Naive thymus-derived CD4-positive, alpha-beta T cell (primary cell): ENCODE data around the gene F13A1. TPM values are rescaled to one million over a fixed set of nuclear protein-coding genes. Genes with fewer than 3 reads are reported as not detected.

Experiments used
- ATAC-seq: fragments of 150-1000 bp; cut with Tn5 transposase; 2 replicates; pipeline ENCODE4 v1.10.0; 2021; ENCODE audit warnings: mild to moderate bottlenecking, moderate library complexity
- CTCF ChIA-PET: fragments of 350-600 bp; sonication (Branson Sonifier 250); formaldehyde crosslinking; loops from one replicate; lab custom pipeline; 2021; ENCODE audit warnings: antibody characterized with exemption; lab: Charles Lee
- POLR2A ChIA-PET: fragments of 350-600 bp; sonication (Branson Sonifier 250); formaldehyde crosslinking; loops from one replicate; lab custom pipeline; 2021; ENCODE audit warnings: antibody characterized with exemption, inconsistent platforms; lab: Charles Lee
- DNase-seq, 9 donors: peaks; one replicate each; pipeline versions ENCODE4 v3.0.0 to v3.0.0-alpha.2; 2020 to 2022; ENCODE audit warnings: mixed read lengths in 1 of 9
- H3K27ac ChIP-seq: one replicate; pipeline ENCODE4 v1.7.0; 2013; ENCODE audit warnings: mild to moderate bottlenecking, low read depth, low read length, moderate library complexity
- H3K27me3 ChIP-seq, 2 donors: one replicate each; pipeline ENCODE4 v1.7.0; 2013; ENCODE audit warnings: low read length in 2 of 2, mild to moderate bottlenecking in 2 of 2, moderate library complexity in 2 of 2; ENCODE audit not compliant: control insufficient read depth in 2 of 2, insufficient read depth in 2 of 2
- H3K36me3 ChIP-seq, 3 experiments: 1 replicate in 2 of 3; 2 replicates in 1 of 3; pipeline ENCODE4 v1.7.0; 2013; ENCODE audit warnings: low read length in 3 of 3, mild to moderate bottlenecking in 3 of 3, moderate library complexity in 1 of 3; ENCODE audit not compliant: insufficient read depth in 3 of 3, control insufficient read depth in 2 of 3
- H3K4me1 ChIP-seq, 2 donors: one replicate each; pipeline ENCODE4 v1.7.0; 2013; ENCODE audit warnings: low read length in 2 of 2, mild to moderate bottlenecking in 2 of 2, moderate library complexity in 1 of 2; ENCODE audit not compliant: control insufficient read depth in 2 of 2, insufficient read depth in 2 of 2
- H3K4me3 ChIP-seq: 2 replicates; pipeline ENCODE4 v1.7.0; 2013; ENCODE audit warnings: mild to moderate bottlenecking, low read length
- H3K9me3 ChIP-seq, 3 experiments: 1 replicate in 2 of 3; 2 replicates in 1 of 3; pipeline ENCODE4 v1.7.0; 2013; ENCODE audit warnings: low read length in 3 of 3; ENCODE audit not compliant: control insufficient read depth in 2 of 3
- H3K27ac Mint-ChIP-seq, 9 donors: one replicate each; pipeline ENCODE4 v1.8.0; 2020 to 2022; ENCODE audit warnings: mixed read lengths in 9 of 9, mild to moderate bottlenecking in 8 of 9, moderate library complexity in 5 of 9, inconsistent platforms in 2 of 9
- H3K27me3 Mint-ChIP-seq, 5 donors: one replicate each; pipeline ENCODE4 v1.8.0; 2021 to 2022; ENCODE audit warnings: mixed read lengths in 5 of 5, mild to moderate bottlenecking in 1 of 5
- H3K36me3 Mint-ChIP-seq, 5 donors: one replicate each; pipeline ENCODE4 v1.8.0; 2020 to 2022; ENCODE audit warnings: mixed read lengths in 5 of 5, mild to moderate bottlenecking in 3 of 5, inconsistent platforms in 1 of 5
- H3K4me1 Mint-ChIP-seq, 7 donors: one replicate each; pipeline ENCODE4 v1.8.0; 2020 to 2022; ENCODE audit warnings: mixed read lengths in 7 of 7, mild to moderate bottlenecking in 3 of 7, inconsistent platforms in 1 of 7
- H3K4me3 Mint-ChIP-seq, 10 donors: one replicate each; pipeline ENCODE4 v1.8.0; 2020 to 2022; ENCODE audit warnings: mild to moderate bottlenecking in 10 of 10, mixed read lengths in 10 of 10, moderate library complexity in 6 of 10, inconsistent platforms in 2 of 10
- H3K9me3 Mint-ChIP-seq, 11 donors: one replicate each; pipeline ENCODE4 v1.8.0; 2020 to 2022; ENCODE audit warnings: mixed read lengths in 11 of 11, mild to moderate bottlenecking in 4 of 11, inconsistent platforms in 1 of 11, moderate library complexity in 1 of 11
- intact Hi-C, 2 donors: fragments of 100-400 bp; cut with micrococcal nuclease; formaldehyde crosslinking; loops; one replicate each; pipeline ENCODE4 v1.15.1; 2023
- polyA plus RNA-seq, 2 donors: library from polyadenylated mRNA; unstranded; fragments of 300-500 nt; fragmentation: Illumina TruSeq; gene quantifications; one replicate each; pipeline ENCODE4 v1.2.3, GENCODE V29; 2021
- total RNA-seq, 6 experiments: library from RNA in 5 of 6; stranded (reverse) in 5 of 6; gene quantifications; 1 replicate in 5 of 6; 2 replicates in 1 of 6; pipeline ENCODE4 v1.2.3 and lab custom pipeline; 2021 to 2026

Gene F13A1
- total and polyA plus RNA-seq, 7 experiments from 2014 or later = 0.04 to 42.2 (median 3.0) TPM; not detected in 1

- CTCF ChIA-PET = no interaction called here
- H3K27ac Mint-ChIP-seq = no peak overlapping the region
- no peak overlapping the region for H3K27ac ChIP-seq
- POLR2A ChIA-PET = no interaction called here
- H3K27me3 ChIP-seq = no peaks in the 10 kb centered on the region
- H3K9me3 Mint-ChIP-seq = no peaks in the 10 kb centered on the region
- H3K4me3 Mint-ChIP-seq = no peak overlapping the region
- no peaks in the 10 kb centered on the region for H3K4me1 ChIP-seq
- H3K36me3 ChIP-seq = no peaks in the 10 kb centered on the region
- DNase-seq (no peak), ATAC-seq (no peak)
- no peaks in the 10 kb centered on the region for H3K36me3 Mint-ChIP-seq
- H3K4me1 Mint-ChIP-seq = peaks cover 0 to 2% (median 0%) of the 10 kb centered on the region in 7 donors
- no peaks in the 10 kb centered on the region for H3K9me3 ChIP-seq
- intact Hi-C loops = no loop called here
- H3K27me3 Mint-ChIP-seq = peaks cover 21 to 56% (median 44%) of the 10 kb centered on the region in 5 donors
- no peak overlapping the region for H3K4me3 ChIP-seq
These were observed 68.7 kb downstream of the F13A1 start for GRCh38 chr6:6251555-6252280.

DNA sequence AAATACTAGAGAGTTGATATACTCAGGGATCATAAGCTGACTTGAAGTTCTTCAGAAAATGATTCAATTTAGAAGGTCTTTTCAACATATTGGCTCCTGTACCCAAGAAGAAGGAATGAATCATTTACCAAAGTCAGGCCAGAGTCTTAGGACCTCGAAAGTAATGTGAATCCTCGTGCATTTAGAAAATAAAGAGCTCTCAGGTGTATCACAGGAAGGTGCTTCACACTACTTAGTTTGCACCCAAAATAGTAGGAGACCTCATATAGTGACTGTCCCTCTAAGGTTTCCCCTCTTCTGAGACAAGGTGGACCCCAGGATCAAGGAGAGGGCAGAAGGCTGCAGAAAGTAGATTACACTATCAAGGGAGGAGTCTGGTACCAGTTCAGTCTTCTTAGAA is 71.8 kb downstream of the F13A1 start:
- ATAC-seq (no peak), DNase-seq (no peak)
- H3K27ac ChIP-seq = no peak overlapping the region
- Mint-ChIP-seq H3K9me3 (no peaks in the 10 kb centered on the region), H3K27me3 (peaks cover 15 to 53% (median 39%) of the 10 kb centered on the region in 5 donors), H3K4me3 (no peak overlapping the region), H3K4me1 (peaks cover 0 to 3% (median 0%) of the 10 kb centered on the region in 7 donors), H3K36me3 (no peaks in the 10 kb centered on the region), H3K27ac (no peak overlapping the region)
- no peaks in the 10 kb centered on the region for H3K36me3 ChIP-seq
- ChIA-PET POLR2A (no interaction called here), CTCF (no interaction called here)
- H3K4me3 ChIP-seq = no peak overlapping the region
- no peaks in the 10 kb centered on the region for H3K4me1 ChIP-seq
- no peaks in the 10 kb centered on the region for H3K9me3 ChIP-seq
- H3K27me3 ChIP-seq = no peaks in the 10 kb centered on the region
- intact Hi-C loops = no loop called here

DNA sequence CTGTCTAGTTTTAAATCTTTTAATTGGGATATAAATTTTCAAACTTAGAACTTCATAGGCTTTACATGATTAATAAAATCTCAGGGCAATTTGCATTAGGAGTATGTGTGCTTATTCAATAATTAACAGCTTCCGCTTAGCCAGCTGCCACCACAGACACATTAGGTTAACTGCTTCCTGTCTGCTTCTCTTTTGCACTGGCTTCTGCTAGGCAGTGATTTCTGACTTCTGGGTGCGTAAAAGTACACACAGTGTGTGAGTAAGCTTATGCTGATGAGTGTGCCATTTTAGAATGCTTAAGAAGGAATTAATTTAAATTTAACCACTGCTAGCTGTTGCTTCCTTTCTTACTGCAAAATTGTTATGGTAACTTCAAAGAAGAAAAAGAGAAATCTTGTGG is 73.9 kb downstream of the F13A1 start:
- peak overlapping the region in 1 of 9 donors; percentile 9 for H3K27ac Mint-ChIP-seq
- H3K27me3 ChIP-seq = no peaks in the 10 kb centered on the region
- H3K4me3 Mint-ChIP-seq = no peak overlapping the region
- ChIA-PET POLR2A (no interaction called here), CTCF (no interaction called here)
- intact Hi-C loops = no loop called here
- H3K9me3 Mint-ChIP-seq = peaks cover 0 to 4% (median 0%) of the 10 kb centered on the region in 11 donors
- no peaks in the 10 kb centered on the region for H3K9me3 ChIP-seq
- H3K4me1 ChIP-seq = no peaks in the 10 kb centered on the region
- no peak overlapping the region for H3K4me3 ChIP-seq
- DNase-seq (no peak), ATAC-seq (no peak)
- H3K27me3 Mint-ChIP-seq = peaks cover 11 to 60% (median 38%) of the 10 kb centered on the region in 5 donors
- peaks cover 0 to 3% (median 0%) of the 10 kb centered on the region in 7 donors for H3K4me1 Mint-ChIP-seq
- no peaks in the 10 kb centered on the region for H3K36me3 ChIP-seq
- no peak overlapping the region for H3K27ac ChIP-seq
- H3K36me3 Mint-ChIP-seq = no peaks in the 10 kb centered on the region

- H3K9me3 Mint-ChIP-seq = peaks cover 0 to 4% (median 0%) of the 10 kb centered on the region in 11 donors
- ATAC-seq = no peak
- H3K4me1 Mint-ChIP-seq = peaks cover 0 to 3% (median 0%) of the 10 kb centered on the region in 7 donors
These were observed 75.8 kb downstream of the F13A1 start for GRCh38 chr6:6244624-6245023.

GRCh38 chr6:6243846-6244245 is 76.6 kb downstream of the F13A1 start:
- no peaks in the 10 kb centered on the region for H3K36me3 Mint-ChIP-seq
- ChIA-PET CTCF (no interaction called here), POLR2A (no interaction called here)
- peaks cover 0 to 4% (median 0%) of the 10 kb centered on the region in 11 donors for H3K9me3 Mint-ChIP-seq
- peaks cover 8 to 50% (median 23%) of the 10 kb centered on the region in 5 donors for H3K27me3 Mint-ChIP-seq
- intact Hi-C loops = no loop called here
- no peak overlapping the region for H3K27ac ChIP-seq
- H3K4me1 ChIP-seq = no peaks in the 10 kb centered on the region
- no peak overlapping the region for H3K4me3 ChIP-seq
- no peak overlapping the region for H3K4me3 Mint-ChIP-seq
- no peaks in the 10 kb centered on the region for H3K36me3 ChIP-seq
- H3K27ac Mint-ChIP-seq = peak overlapping the region in 1 of 9 donors; percentile 17
- peaks cover 0 to 3% (median 0%) of the 10 kb centered on the region in 7 donors for H3K4me1 Mint-ChIP-seq
- H3K9me3 ChIP-seq = no peaks in the 10 kb centered on the region
- DNase-seq (no peak), ATAC-seq (no peak)
- H3K27me3 ChIP-seq = no peaks in the 10 kb centered on the region

More at GRCh38 chr6:6244624-6245023, 75.8 kb downstream of the F13A1 start:
- POLR2A ChIA-PET = no interaction called here
- DNase-seq = no peak
- no peak overlapping the region for H3K4me3 Mint-ChIP-seq
- Histone ChIP-seq H3K4me1 (no peaks in the 10 kb centered on the region), H3K27me3 (no peaks in the 10 kb centered on the region), H3K36me3 (no peaks in the 10 kb centered on the region), H3K4me3 (no peak overlapping the region), H3K27ac (no peak overlapping the region), H3K9me3 (no peaks in the 10 kb centered on the region)
- H3K36me3 Mint-ChIP-seq = no peaks in the 10 kb centered on the region
- CTCF ChIA-PET = no interaction called here
- no peak overlapping the region for H3K27ac Mint-ChIP-seq
- H3K27me3 Mint-ChIP-seq = peaks cover 8 to 50% (median 24%) of the 10 kb centered on the region in 5 donors
- intact Hi-C loops = no loop called here

- H3K27ac Mint-ChIP-seq = no peak overlapping the region
- Histone ChIP-seq H3K36me3 (no peaks in the 10 kb centered on the region), H3K27ac (no peak overlapping the region), H3K4me3 (no peak overlapping the region), H3K27me3 (no peaks in the 10 kb centered on the region), H3K4me1 (no peaks in the 10 kb centered on the region), H3K9me3 (no peaks in the 10 kb centered on the region)
- ChIA-PET CTCF (no interaction called here), POLR2A (no interaction called here)
- no peak for DNase-seq
- no peaks in the 10 kb centered on the region for H3K4me1 Mint-ChIP-seq
- intact Hi-C loops = no loop called here
- peaks cover 7 to 30% (median 15%) of the 10 kb centered on the region in 5 donors for H3K27me3 Mint-ChIP-seq
- no peaks in the 10 kb centered on the region for H3K36me3 Mint-ChIP-seq
- H3K9me3 Mint-ChIP-seq = peaks cover 0 to 4% (median 0%) of the 10 kb centered on the region in 11 donors
- no peak for ATAC-seq
- no peak overlapping the region for H3K4me3 Mint-ChIP-seq
These were observed 80.6 kb downstream of the F13A1 start for GRCh38 chr6:6239598-6240581.
